ENCODE measurements around the gene ARID4B.
"Not testable (repeated sequence)": the region's sequence is repeated elsewhere in the genome, so short reads cannot be mapped to it uniquely, and the experiment has no call there.

ARID4B gene

GRCh38 chr1:235295902-235296350 lies 32.1 kb downstream of the ARID4B start:
- DNase-seq: no peak

GRCh38 chr1:235293322-235293942 lies 34.5 kb downstream of the ARID4B start:
- no peak for DNase-seq

DNA sequence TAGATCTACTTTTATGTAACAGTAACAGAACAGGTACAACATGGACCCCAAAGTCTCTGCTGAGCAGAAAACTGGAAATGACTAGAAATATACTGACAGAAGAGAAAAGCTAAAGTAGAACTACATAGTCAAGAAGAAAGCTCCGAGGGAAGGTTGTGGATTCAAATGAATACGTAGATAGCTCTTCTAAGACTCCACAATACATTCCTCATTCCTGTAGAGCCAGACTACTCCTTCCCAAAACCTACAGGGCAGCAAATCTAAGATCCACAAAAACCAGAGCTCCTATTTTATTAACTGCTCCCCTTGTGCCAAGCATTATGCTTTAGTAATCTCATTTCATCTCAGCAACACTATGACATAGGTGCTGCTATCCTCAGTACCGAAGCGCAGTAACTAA lies 35.2 kb downstream of the ARID4B start:
- no peak for DNase-seq

DNA sequence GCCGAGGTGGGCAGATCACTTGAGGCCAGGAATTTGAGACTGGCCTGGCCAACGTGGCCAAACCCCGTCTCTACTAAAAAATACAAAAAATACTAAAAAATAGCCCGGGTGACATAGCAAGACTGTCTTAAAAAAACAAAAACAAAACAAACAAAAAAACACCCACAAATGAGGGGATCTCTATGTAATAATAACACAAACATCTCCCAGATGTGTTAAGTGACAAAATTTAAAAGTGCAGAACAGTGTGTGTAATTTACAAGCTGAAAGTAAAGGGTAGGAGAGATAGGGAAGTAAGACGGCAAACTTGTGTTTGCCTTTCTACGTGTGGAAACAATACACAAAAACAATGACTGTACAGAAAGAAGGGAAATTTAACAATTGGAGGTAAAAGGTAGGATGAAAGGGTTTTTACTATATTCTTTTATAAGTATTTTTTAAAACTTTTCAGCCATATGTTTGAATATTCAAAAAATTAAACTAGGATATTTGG lies 36.3 kb downstream of the ARID4B start:
- no peak for DNase-seq

DNA sequence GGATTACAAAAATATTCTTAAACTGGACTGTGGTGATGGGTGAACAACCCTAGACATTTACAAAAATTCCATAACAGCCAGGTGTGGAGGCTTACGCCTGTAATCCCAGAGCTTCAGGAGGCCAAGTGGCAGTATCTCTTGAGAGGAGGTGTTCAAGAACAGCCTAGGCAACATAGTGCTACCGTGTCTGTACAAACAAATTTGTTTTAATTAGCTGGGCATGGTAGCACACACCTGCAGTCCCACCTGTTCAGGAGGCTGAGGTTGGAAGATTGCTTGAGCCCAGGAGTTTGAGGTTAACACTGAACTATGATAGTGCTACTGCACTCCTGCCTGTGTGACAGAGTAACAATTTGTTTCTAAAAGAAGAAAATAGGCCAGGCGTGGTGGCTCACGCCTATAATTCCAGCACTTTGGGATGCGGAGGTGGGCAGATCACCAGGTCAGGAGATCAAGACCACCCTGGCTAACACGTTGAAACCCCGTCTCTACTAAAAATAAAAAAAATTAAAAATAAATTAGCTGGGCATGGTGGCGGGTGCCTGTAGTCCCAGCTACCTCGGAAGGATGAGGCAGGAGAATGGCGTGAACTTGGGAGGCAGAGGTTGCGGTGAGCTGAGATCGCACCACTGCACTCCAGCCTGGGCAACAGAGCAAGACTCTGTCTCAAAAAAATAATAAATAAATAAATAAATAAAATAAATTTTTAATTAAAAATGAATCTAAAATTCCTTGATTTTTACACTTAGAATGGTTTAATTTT lies 37.1 kb downstream of the ARID4B start:
- no peak for DNase-seq

- no peak for DNase-seq
These were observed 37.9 kb downstream of the ARID4B start for GRCh38 chr1:235289859-235290739.

- DNase-seq: no peak
These were observed 40.6 kb downstream of the ARID4B start for GRCh38 chr1:235287208-235287882.

DNA sequence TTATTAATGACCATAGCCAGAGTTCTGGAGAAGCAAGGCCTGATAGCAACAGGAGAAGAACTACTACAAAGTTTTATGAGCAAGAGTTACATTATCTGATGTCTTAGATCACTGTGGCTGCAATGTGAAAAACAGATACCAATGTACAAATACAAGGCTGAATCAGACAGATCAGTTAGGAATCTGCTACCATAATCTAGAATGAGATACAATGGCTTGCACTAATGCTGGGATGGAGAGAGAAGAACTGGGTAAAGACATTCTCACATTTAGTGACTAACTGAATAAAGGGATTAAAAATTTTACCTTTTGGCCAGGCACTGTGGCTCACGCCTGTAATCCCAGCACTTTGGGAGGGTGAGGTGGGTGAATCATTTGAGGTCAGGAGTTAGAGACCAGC lies 41.3 kb downstream of the ARID4B start:
- DNase-seq: no peak

DNA sequence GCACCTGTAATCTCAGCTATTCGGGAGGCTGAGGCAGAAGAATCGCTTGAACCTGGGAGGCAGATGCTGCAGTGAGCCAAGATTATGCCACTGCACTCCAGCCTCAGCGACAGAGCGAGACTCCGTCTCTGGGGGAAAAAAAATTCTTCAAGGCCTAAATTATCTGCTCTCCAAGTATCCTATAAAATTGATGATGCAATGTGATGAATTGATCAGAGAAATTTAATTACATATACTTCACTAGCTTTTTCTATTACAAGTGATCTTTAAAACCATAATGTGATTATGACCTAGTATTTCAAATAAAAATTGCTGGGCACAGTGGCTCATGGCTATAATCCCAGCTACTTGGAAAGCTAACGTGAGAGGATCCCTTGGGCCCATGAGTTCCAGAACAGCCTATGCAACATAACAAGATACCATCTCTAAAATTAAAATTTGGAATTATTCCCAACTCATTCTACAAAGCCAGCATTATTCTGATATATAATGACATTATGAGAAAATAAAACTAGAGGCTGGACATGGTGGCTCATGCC lies 43.7 kb downstream of the ARID4B start:
- no peak for DNase-seq

GRCh38 chr1:235283636-235284035 lies 44.3 kb downstream of the ARID4B start:
- DNase-seq: not testable (repeated sequence)

DNA sequence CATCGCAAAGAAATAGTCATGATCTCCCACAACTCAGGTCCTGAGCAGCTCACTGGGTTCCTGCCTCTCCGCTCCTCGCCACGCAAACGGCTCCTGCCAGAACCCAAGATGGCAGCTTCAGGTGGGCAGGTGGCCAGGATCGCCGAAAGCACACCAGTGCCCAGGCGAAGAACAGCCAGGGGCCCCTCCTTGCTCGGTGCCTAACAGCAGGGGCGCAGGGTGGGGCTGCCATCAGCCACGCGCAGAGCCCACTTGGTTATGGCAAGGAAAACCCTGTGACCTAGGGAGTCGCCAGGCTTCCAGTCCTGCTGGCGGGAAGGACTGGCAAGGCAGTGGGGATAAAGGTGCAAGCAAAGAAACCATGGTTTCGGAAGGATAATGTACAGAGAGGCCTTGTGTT lies 47.5 kb downstream of the ARID4B start:
- DNase-seq: no peak

- DNase-seq: no peak
These were observed 48.3 kb downstream of the ARID4B start for GRCh38 chr1:235279694-235280093.

DNA sequence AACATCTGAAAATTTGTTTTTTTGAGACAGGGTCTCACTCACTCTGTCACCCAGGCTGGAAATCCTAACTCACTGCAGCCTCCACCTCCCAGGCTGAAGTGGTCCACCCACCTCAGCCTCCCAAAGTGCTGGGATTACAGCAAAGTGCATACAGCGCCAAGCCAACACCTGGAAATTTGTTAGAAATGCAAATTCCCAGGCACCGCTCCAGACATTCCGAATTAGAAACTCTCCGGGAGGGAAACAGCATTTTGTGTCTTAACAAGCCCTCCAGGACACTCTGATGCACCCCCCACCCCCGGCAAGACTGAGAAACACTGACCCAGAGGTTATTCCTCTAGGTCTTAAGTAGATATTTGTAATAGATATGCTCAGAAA lies 49.1 kb downstream of the ARID4B start:
- DNase-seq: no peak

GRCh38 chr1:235278233-235278914 lies 49.6 kb downstream of the ARID4B start:
- no peak for DNase-seq

DNA sequence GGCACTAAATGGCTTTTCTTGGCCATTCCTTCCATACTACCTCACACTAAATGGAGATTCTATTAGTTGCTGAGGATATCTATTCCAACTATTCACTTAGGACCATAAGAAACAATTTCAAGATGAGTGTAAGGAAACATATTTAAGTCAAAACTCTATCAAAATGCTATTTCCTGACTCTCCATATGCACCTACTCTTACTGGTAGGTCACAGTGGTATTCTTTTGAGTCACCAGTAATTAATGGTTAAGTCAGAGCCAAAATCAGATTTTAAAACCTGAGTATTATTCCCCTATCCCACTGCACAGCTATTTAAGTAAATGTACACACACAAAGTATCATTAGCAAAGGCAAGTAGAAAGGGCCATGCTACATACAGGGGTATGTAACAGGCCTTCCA lies 50.3 kb downstream of the ARID4B start:
- DNase-seq: no peak

GRCh38 chr1:235275836-235276235 lies 52.1 kb downstream of the ARID4B start:
- DNase-seq: no peak

- no peak for DNase-seq
These were observed 52.8 kb downstream of the ARID4B start for GRCh38 chr1:235275223-235275622.

DNA sequence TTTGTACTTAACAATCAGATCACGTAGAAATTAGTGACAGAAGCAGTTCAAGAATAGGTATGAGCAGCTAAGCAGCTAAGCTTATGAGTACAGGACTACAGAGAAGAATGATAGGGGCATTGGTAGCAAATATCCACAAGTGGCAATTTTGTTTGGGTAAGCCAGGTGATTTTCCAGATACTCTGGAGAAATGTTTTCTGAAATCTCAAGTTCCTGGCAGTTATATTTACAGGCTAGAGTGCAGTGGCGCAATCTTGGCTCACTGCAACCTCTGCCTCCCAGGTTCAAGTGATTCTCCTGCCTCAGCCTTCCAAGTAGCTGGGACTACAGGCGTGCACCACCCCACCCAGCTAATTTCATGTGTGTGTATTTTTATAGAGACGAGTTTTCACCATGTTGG lies 55.1 kb downstream of the ARID4B start:
- no peak for DNase-seq

- DNase-seq: no peak
These were observed 57.4 kb downstream of the ARID4B start for GRCh38 chr1:235270625-235271024.

GRCh38 chr1:235269990-235270389 lies 58.0 kb downstream of the ARID4B start:
- not testable (repeated sequence) for DNase-seq

DNA sequence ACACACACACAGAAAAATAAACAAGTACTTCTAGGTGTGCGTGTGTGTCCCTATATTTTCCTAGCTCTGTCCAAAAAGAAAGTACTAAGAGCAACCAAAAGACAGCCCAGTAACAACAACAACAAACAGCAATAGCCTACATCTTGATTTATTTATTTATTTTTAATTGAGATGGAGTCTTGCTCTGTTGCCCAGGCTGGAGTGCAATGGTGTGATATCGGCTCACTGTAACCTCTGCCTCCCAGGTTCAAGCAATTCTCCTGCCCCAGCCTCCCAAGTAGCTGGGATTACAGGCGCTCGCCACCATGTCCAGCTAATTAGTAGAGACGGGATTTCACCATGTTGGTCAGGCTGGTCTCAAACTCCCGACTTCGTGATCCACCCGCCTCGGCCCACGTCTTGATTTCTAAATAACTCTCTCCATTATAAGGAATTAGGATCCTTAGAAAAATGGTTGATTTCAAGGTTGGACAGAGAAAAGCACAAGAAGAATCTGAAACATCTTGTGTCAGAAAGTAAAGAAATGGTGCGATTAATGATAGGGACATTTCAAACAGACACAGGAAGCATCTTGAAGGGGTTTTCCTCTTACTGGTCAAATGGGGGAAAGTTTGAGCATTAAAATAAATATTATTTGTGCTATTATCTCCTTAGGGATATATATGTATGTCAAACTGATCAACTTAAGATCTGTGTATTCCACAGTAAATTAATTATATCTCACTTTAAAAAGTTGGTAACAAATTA lies 59.4 kb downstream of the ARID4B start:
- DNase-seq: no peak
